ENCODE results near the gene SPRED1.

Gene SPRED1

DNA sequence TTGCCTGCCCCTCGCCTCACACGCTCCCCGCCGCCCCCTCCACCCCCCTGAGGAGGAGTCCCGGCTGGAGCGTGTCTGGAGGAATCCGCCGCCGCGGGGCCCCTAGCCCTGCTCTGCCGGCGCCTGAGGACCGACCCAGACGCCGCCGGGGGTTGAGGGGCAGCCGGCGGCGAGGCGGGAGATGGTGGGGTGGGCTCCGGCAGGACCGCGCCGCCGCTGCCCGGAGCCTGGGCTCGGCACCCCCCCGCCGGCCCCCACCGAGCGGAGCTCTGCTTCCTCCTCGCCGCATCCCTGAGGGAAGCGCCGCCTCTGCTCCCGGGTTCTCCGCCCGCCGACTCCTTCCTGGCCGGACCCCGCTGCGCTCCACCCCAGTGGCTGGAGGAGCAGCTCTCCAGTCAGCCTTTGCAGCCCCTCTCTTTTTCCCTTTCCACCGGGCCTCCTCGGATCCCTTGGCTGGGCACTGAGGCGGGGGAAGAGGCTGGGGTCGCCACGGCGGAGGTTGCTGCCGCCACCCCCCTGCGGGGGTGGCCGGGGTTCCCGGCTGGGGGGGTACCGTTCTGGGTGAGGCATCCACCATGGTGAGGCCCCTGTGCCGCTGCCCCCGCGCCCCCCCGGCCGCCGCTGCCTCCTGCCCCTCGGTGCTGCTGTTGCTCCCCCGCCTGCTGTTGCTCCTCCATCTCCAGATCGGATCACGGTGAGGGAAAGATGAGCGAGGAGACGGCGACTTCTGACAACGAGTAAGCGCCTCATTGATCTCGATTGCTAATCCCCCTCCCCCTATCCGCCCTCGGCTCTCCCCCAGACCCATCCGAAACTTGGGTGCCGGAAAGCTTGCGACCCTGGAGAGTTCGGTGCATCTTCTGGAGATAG is at the start of gene SPRED1:
SPRED1 (plus strand) TSS at position 356 of the 870 bp plus-strand sequence; CDS start at position 706, 350 bp downstream.
- no peak for DNase-seq (ENCODE audit: low read depth)

DNA sequence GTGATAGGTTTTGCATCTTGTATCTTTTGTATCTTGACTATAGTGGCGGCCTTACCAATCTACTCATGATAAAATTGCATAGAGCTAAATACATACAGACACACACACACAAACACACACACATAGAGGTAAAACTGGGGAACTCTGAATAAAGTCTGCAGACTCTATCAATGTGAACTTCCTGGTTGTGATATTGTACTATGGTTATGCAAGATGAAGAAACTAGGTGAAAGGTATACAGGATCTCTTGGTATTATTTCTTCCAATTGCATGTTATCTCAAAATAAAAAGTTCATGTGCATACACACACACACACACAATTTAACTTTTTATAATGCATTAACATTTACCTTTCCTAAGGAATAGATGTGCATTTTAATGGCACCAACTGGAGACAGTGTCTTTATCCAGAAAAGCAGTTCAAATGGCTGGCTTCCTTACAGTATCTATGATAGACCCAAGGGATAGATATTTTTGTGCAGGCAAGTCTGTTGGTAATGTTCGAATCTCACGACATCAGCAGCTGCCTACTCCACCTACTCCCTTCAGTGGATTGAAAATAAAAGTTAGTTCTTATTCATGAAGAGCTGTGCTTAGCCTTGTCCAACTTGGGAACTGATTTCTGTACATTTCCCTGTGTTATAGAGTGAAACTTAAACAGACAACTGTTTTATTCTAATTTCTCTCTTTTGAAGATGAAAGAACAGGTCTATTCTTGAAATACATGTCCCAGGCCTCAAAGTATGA is 46.9 kb upstream of the SPRED1 start:
- no peak for DNase-seq (ENCODE audit: low read depth)

DNA sequence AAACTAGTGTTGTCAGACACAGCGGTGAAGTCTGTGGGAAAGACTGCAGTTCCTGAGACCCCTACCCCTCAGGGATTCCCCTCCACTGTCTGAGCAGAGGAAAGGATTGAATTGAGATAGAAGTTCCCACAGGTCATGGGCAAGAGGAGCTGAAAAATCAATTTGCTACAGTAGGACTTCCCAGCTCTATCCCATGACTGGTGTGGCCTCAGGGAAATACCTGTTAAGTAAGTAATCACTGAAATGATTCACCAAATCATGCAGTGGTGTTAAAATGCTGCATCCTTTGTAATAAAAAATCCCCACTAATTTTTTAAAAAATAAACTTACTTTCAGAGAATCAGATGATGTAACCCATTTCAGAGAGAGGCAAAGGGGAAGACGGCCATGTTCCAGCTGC is 45.0 kb upstream of the SPRED1 start:
- no peak for DNase-seq (ENCODE audit: low read depth)

DNA sequence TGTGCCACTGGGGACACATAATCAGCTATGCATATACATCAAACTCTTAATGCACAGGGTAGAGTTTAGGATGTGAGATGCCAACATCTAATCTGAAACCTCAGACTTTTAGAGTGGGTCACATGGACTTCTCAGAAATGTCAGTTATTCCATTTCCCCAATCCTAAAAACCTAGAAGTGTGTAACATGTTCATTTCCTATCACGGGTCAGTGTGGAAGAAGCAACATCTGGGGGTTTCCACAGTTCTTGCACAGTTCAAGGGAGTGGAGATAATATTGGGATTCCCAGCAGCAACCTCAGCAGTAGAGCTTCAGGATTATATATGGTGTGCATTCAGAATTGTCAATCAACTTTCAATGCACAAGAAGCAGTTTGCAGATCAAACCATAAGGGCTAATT is 44.4 kb upstream of the SPRED1 start:
- DNase-seq (ENCODE audit: low read depth), result no peak

DNA sequence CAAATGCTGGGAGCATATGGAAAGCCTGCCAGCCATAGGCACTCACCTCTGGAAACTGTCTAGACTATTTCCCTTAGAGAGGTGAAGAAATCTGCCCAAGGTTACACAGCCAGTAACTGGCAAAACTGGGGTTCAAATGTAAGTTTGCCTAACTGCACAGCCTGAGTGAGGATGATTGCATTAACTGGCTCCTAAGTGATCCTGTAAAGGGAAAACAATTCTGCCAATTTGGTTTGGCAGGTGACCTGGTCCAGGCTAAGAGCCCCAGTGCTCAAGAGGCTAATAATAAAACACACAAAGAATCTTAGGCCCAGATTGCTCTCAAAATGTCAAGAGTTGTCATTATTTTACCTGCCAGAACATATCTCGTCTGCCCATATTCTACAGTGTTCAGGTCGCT is 43.9 kb upstream of the SPRED1 start:
- DNase-seq (ENCODE audit: low read depth), result no peak

DNA sequence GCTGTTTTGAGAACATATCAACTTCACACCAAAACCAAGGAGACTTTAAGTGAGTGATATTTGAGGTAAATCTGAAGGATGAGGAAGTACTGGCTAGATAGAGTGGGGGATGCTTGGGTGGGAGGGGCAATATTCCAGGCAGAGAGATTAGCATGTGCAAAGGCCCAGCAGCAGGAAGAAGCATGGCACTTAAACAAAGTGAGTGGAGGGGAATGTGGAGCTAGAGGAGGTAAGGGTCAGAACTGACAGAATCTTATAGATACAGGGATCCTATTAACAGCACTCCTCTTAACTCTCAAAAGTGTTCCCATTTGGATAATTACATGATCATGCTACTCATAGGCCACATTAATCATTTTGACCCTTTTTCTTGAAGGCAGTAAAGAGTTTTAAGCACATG is 41.4 kb upstream of the SPRED1 start:
- no peak for DNase-seq (ENCODE audit: low read depth)

DNA sequence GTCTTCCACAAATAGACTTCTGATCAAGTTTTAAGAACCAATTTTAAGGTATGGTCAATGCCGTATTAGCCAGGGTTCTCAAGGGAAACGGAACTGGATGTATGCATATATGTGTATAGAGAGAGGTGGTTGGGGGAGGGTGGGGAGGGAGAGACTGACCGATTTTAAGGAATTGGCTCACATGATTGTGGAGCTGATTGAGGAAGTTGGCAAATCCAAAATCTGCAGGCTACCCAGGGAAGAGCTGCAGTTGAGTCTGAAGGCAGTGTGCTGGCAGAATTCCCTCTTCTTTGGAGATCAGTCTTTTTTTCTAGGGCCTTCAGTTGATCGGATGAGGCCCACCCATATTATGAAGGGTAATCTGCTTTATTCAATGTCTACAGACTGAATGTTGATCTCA is 40.8 kb upstream of the SPRED1 start:
- no peak for DNase-seq (ENCODE audit: low read depth)

DNA sequence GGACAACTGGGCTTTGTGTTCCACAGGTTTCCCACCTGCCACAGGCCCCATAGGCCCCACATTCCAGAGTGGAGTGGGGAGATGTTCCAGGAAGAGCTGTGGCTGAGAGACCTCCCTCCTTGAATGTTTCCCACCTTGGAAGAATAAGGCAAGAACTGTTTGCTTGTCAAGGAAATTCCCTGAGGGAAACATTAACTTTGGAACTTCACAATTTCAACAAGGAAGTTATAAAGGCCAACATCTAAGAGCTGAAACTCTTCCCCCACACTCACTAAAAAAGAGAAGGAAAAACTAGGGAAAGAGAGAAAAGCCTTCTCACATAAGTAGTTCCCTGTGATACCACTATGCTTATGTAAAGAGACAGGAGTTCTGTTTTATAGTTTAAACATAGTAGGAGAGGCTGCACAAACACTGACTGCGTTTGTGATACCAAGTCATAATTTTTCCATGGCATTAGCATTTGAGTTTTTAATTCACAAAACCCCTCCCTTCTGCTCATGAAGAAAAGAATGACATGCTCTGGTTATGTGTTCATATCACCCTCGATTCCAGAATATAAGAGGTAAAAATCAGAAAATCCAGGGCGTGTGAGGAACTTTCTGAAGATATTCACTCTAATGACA is 39.8 kb upstream of the SPRED1 start:
- no peak for DNase-seq (ENCODE audit: low read depth)

DNA sequence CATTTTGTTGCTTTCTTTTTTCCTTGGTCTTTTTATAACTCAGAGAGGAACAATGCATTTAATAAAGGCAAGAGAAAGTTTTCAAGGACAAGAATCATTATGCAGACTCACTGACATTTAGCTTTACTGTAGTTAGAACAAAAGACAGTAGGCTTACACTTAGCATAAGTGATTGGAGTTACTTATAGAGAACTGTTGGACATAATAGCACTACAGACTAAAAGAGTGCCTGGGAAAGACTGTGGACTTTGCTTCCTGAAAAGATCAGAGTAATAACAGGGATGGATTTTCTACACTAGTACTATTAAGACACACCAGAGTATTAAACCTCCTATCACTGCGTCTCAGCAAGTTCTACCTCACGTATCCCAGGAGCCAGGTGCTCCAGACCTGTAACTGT is 39.3 kb upstream of the SPRED1 start:
- no peak for DNase-seq (ENCODE audit: low read depth)

DNA sequence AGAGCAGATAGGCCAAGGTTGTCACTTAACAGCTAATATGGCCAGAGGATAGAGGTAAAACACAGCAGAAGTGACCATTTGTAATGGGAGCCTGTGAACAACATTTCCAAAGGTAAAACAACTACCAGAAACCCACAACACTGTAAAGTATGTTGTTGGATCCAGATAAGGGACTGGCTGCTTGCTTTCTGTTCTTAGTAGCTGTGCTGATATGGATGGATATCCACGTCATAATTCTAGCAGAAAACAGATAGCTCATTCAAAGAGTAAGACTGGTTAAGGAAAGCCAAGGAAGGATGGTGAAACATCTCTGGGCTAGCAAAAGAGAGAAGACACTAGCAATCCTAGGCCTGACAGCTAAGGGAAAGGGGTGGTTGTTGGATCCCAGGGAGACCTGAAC is 36.9 kb upstream of the SPRED1 start:
- no peak for DNase-seq (ENCODE audit: low read depth)

DNA sequence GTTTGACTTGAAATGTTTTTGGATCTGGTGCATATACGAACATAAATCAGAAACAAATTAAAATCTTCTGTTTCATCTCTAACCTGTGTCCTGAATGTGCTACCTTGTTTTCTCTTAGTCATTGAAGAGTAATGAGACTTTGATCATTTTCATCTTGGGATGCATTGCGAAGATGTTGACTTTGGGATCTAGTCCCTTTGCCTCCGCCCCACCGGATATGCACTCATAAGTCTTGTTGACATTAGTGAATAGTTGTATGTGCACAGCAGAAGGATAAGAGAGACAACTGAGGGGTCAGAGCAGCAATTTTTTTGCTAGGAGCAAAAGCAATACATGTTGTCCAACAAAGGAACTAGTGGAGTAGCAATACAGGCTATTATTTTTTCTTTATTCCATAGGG is 35.9 kb upstream of the SPRED1 start:
- no peak for DNase-seq (ENCODE audit: low read depth)

DNA sequence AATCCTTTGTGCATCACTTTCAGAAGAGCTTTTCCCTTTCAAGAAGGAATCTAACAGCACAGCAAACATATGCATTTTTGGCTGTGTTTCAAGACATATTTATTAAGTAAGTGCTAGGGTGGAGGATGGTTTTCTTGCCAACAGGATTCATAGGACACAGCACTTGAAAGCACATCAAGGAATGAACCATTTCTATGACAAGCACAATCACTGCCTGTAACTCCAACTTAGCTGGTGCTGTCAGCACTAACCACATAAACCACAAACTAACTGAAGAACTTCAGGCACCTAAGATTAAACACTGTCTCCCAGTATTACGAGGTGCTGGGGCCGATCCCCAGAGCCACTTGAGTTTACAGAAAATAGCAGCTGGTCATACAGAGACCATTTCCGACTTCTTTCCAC is 35.4 kb upstream of the SPRED1 start:
- DNase-seq (ENCODE audit: low read depth), result no peak

DNA sequence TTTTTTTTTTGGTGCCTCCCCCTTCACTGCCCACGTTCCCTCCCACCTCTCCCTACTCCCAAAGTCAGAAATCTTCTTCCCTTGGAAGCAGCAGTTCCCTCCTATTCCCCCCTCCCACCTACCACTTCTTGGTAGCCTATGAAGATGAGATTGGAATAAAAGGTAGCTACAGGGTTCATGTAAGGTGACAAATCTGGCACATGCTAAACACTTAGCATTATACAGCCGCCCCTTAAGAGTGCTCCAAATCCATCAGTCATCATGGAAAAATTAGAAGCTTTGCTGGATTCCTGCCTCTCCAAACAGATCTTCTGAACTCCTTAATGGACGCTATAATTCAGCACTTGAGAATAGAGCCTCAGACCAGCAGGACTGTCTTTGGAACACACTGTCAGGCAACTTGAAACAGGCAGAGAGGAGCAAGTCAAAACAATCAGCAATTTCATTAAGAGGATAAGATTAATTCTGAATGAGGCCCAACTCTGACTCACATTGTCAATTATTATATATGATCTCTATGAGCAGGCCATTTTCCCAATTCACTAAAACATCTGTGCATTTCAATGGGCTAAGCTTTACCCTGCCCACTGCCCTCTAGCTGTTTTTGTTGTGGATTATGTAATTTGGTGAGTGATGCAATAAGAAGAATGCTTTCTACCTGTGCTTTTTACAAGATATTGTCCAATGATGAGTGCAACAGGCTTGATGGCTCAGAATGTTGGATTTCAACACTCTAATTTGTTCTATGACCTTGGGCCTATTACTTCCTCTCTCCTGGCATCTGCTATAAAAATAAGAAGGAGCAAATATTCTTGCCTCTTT is 34.6 kb upstream of the SPRED1 start:
- no peak for DNase-seq (ENCODE audit: low read depth)

DNA sequence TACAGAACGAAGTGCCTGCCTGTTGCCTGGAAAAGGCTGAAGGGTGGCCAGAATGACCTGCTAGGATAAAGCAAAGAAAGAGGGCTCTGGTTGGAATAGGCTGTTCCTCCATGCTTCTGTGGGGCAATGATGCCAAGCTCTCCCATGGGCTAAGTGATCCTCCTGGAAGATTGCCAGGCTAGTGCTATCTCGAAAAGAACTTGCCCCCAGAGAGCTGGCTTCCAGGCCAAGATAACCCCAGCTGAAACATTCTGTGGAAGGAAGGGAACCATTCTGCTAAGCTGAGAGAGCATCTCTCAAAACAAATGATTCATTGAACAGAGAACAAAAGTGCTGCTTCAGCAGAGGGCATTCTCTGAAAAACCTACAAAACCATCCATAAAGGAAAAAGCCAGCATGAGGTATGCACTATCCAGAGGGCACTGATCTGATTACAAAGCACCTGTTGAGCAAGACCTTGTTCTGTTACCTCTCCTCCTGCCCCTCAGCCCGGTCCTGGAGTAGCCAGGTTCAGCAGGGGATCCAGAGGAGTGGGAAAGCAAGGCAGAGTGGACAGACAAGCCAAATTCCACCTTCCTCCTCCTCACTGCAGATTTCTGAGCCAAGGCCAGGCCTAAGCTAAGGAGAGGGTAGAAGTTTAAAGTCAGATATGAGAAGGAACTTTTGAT is 31.9 kb upstream of the SPRED1 start:
- no peak for DNase-seq (ENCODE audit: low read depth)

DNA sequence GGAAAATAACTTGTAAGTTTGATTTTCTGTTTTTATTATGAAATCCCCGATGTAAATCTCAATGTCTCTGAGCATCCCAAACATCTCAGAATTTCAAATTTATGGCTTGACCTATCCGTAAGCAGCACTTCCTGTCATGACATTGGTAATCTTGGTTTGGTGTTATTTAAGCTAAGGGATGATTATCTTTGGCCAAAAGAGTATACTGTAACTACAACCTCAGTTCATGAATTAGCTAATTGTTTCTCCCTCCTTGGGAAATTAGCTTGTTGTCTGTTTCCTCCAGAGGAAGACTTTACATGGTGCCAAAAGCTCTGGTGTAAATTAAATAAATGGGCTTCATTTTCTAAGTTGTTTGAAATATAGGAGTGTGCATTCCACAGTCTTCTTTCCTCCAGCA is 28.1 kb upstream of the SPRED1 start:
- DNase-seq (ENCODE audit: low read depth), result no peak

DNA sequence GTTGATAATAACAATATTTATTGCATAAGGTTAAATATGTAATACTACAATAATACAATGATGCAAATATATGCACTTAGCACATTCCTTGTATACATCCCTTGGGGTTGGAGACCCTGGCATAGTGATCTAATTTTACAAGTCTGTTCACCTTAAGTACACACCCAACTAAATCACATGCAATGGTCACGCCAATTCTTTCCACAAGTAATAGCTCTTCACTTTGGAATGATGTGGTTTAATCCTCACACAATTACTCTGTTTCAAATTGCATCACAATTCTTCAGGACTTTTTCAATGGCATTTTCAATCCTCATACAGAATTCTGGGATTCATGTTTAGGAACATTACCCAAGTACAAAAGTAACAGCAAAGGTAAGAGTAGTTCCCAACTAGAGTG is 27.3 kb upstream of the SPRED1 start:
- no peak for DNase-seq (ENCODE audit: low read depth)

DNA sequence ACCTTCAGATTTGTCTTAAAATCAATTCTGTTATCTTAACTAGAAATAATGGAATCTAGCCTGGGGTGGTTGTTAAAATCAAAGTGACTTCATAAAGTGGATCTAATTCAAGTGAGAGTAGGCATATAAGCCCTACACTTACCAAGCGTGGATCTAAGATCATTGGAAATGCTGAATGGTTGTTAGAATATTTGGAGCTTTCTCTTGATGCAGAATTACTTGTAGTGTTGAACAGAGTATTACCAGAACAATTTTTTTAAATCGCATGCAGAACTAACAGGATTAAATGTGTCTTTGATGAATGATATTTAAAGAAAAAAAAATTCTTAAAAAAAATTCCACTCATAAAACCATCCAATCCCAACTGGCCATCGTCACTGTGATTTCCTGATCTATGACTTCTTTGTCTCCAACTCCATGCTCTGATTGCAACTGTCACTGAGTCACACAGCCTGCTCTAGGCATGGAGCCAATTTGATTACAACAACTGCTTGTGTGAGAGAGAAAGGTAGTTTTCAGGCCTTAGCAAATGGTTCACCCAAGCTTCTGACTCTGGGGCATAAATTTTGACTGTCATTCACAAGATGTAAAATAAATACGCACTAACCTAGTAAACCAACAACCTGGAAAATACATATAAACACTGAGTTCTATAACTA is 25.9 kb upstream of the SPRED1 start:
- peak; percentile 47 for DNase-seq (ENCODE audit: low read depth)

DNA sequence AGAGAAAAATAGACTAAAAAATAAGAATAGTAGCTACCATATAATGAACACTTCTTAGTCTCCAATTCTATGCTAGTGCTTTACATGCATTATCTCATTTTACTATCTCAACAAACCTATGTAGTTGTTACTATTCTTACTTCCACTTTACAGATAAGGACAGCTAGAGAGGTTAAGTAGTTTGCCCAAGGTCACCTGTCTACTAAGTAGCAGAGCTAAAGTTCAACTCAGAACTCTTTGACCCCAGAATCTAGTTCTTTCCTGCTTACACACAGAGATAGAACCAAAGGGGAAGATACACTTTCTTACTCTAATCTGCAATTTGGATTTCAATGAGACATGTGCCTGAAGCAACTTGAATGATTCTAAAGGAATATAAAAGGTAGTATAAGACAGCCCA is 24.7 kb upstream of the SPRED1 start:
- DNase-seq (ENCODE audit: low read depth), result no peak

DNA sequence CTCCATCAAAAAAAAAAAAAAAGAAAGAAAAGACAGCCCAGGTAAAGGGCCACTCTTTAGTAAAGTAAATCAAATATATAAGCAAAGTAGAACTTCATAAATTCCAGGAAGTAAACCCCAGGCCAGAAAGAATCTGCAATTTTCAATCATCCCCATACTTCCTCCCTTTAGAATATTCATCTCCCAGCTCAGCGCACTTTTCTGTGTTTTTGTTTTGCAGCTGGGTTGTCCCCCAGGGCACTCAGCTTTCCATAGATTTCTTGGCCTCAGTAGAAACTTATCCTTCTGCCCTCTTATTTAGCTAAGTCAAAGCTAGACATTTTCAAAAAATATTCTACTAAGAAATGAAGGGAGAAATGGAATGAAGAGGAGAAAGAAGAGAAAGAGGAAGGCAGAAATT is 24.0 kb upstream of the SPRED1 start:
- no peak for DNase-seq (ENCODE audit: low read depth)

DNA sequence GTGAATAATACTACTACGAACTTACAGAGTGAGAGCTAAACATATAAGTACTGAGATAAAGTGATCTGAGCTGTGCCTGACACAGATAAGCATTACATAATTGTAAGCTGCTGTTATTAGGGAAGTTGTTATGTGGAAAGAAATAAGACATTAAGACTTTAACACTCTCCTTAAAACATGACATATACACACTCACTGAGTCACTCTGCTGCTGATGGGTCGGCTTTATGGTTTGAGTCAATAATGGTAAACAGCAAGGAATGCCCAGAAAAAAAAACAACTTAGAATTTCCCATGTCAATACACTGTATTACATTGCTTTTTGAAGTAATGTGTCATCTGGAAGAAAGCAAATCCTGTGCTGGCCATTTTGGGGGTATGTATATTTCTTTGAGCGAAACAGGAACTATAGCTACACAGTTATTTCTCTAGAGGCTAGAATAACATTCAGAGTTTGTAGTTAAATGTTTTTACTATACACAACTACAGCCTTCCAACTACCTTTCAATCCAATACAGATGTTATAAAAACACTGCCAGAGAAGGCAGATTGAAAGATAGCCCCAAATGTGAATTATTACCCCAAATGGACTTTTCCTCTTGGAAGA is 22.8 kb upstream of the SPRED1 start:
- no peak for DNase-seq (ENCODE audit: low read depth)

DNA sequence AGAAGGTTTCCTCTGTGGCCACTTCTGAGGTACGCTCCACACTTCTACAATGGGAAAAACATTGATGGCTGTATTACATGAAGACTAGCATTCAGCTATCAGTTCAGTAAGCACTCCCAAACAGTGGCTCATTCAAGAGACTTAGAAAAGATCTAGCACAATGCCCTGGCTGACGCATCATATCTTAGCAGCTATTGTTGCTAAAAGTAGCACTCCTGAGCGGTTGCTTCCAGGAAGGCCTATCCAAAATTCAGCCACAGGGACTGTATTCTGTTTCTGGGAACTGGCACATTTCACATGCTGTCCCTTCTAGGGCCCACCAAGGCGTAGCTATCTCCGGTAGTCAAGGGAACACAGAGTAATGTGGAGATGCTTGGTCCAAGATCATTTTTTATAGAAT is 21.2 kb upstream of the SPRED1 start:
- no peak for DNase-seq (ENCODE audit: low read depth)

Data from GM04503 (cell line).